ENCODE results near the gene CDADC1.

CDADC1 gene

GRCh38 chr13:49295244-49295643, 47.5 kb downstream of the CDADC1 start:
- DNase-seq (ENCODE audit: low read depth): no peak

GRCh38 chr13:49296659-49297058, 48.9 kb downstream of the CDADC1 start:
- no peak for DNase-seq (ENCODE audit: low read depth)

- DNase-seq (ENCODE audit: low read depth): no peak
Measured at GRCh38 chr13:49297338-49297737, 49.6 kb downstream of the CDADC1 start.

- DNase-seq (ENCODE audit: low read depth): no peak
Measured at GRCh38 chr13:49298416-49298815, 50.7 kb downstream of the CDADC1 start.

GRCh38 chr13:49298903-49299605, 51.3 kb downstream of the CDADC1 start:
- no peak for DNase-seq (ENCODE audit: low read depth)

- DNase-seq (ENCODE audit: low read depth): no peak
Measured at GRCh38 chr13:49300276-49300675, 52.6 kb downstream of the CDADC1 start.

- DNase-seq (ENCODE audit: low read depth): no peak
Measured at GRCh38 chr13:49300739-49301589, 53.2 kb downstream of the CDADC1 start.

GRCh38 chr13:49302222-49302621, 54.5 kb downstream of the CDADC1 start:
- DNase-seq (ENCODE audit: low read depth): no peak

GRCh38 chr13:49302817-49303216, 55.1 kb downstream of the CDADC1 start:
- no peak for DNase-seq (ENCODE audit: low read depth)

GRCh38 chr13:49303533-49304252, 56.0 kb downstream of the CDADC1 start:
- no peak for DNase-seq (ENCODE audit: low read depth)

- DNase-seq (ENCODE audit: low read depth): no peak
Measured at GRCh38 chr13:49304356-49304755, 56.6 kb downstream of the CDADC1 start.

GRCh38 chr13:49304763-49305700, 57.3 kb downstream of the CDADC1 start:
- no peak for DNase-seq (ENCODE audit: low read depth)

- no peak for DNase-seq (ENCODE audit: low read depth)
Measured at GRCh38 chr13:49305792-49306425, 58.2 kb downstream of the CDADC1 start.

- DNase-seq (ENCODE audit: low read depth): no peak
Measured at GRCh38 chr13:49307365-49307764, 59.6 kb downstream of the CDADC1 start.

GRCh38 chr13:49308097-49308875, 60.6 kb downstream of the CDADC1 start:
- peak; percentile 42 for DNase-seq (ENCODE audit: low read depth)

- DNase-seq (ENCODE audit: low read depth): no peak
Measured at GRCh38 chr13:49308921-49309408, 61.2 kb downstream of the CDADC1 start.

GRCh38 chr13:49310251-49310650, 62.5 kb downstream of the CDADC1 start:
- DNase-seq (ENCODE audit: low read depth): no peak

- DNase-seq (ENCODE audit: low read depth): no peak
Measured at GRCh38 chr13:49311816-49312215, 64.1 kb downstream of the CDADC1 start.

- DNase-seq (ENCODE audit: low read depth): no peak
Measured at GRCh38 chr13:49314344-49314882, 66.7 kb downstream of the CDADC1 start.

- no peak for DNase-seq (ENCODE audit: low read depth)
Measured at GRCh38 chr13:49315036-49315565, 67.4 kb downstream of the CDADC1 start.
